GM11168 (cell line): ENCODE results near the gene STAM.

Experiments used
- in situ Hi-C: fragments of 300-500 bp; cut with MboI; formaldehyde crosslinking; loops from one replicate; pipeline ENCODE4 v1.12.0; 2022; ENCODE audit warnings: low sequenced_read_pairs; ENCODE audit not compliant: unreplicated experiment

Gene STAM

GRCh38 chr10:17645621-17646345 lies 1.8 kb downstream of the STAM start:
- in situ Hi-C loops: no loop called here

- in situ Hi-C loops: no loop called here
These were observed 3.4 kb downstream of the STAM start for GRCh38 chr10:17647326-17647725.

GRCh38 chr10:17648243-17649035 lies 4.5 kb downstream of the STAM start:
- in situ Hi-C loops: no loop called here

GRCh38 chr10:17649052-17649451 lies 5.1 kb downstream of the STAM start:
- in situ Hi-C loops: no loop called here

- in situ Hi-C loops: no loop called here
These were observed 5.9 kb downstream of the STAM start for GRCh38 chr10:17649836-17650235.

- in situ Hi-C loops: no loop called here
These were observed 6.5 kb downstream of the STAM start for GRCh38 chr10:17650416-17650815.

GRCh38 chr10:17651896-17652295 lies 7.9 kb downstream of the STAM start:
- in situ Hi-C loops: no loop called here

GRCh38 chr10:17652585-17652984 lies 8.6 kb downstream of the STAM start:
- in situ Hi-C loops: no loop called here

GRCh38 chr10:17655009-17655408 lies 11.1 kb downstream of the STAM start:
- in situ Hi-C loops: no loop called here

- in situ Hi-C loops: no loop called here
These were observed 11.7 kb downstream of the STAM start for GRCh38 chr10:17655567-17656146.

GRCh38 chr10:17657103-17657500 lies 13.2 kb downstream of the STAM start:
- in situ Hi-C loops: no loop called here

- in situ Hi-C loops: no loop called here
These were observed 15.4 kb downstream of the STAM start for GRCh38 chr10:17659365-17659764.

GRCh38 chr10:17660921-17661320 lies 17.0 kb downstream of the STAM start:
- in situ Hi-C loops: no loop called here

GRCh38 chr10:17661510-17661909 lies 17.6 kb downstream of the STAM start:
- in situ Hi-C loops: no loop called here

GRCh38 chr10:17662193-17663138 lies 18.5 kb downstream of the STAM start:
- in situ Hi-C loops: no loop called here

- in situ Hi-C loops: no loop called here
These were observed 19.5 kb downstream of the STAM start for GRCh38 chr10:17663450-17663849.

GRCh38 chr10:17665747-17666146 lies 21.8 kb downstream of the STAM start:
- in situ Hi-C loops: no loop called here

- in situ Hi-C loops: no loop called here
These were observed 24.7 kb downstream of the STAM start for GRCh38 chr10:17668435-17669184.

- in situ Hi-C loops: no loop called here
These were observed 25.4 kb downstream of the STAM start for GRCh38 chr10:17669185-17669872.
